ENCODE data around the gene CHST11.
A peak's percentile ranks its signal among the peaks of the same experiment; 100 is the strongest.
"Not testable (repeated sequence)": the region's sequence is repeated elsewhere in the genome, so short reads cannot be mapped to it uniquely, and the experiment has no call there.

The CHST11 gene

DNA sequence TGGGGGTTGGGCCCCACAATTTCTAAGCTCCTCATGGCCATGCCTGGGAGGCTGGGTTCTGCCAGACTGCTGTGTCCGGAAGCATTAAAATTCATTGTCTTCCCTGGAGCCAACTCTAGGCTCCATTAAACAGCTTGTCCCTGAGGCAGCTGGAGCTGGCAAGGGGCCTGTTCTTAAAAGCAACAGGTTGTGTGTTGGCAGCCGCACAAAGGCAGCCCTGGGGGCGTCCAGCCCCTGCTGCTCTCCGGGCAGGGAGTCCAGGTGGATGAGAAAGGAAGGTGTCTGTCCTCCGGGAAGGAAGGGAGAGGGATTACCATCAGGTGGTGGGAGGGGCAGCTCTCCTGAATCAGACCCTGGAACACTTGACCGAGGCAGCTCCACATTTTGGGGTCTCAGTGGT, 98.9 kb downstream of the CHST11 start:
- Mint-ChIP-seq H3K27ac (no peak overlapping the region), H3K27me3 (no peaks in the 10 kb centered on the region), H3K4me1 (peaks cover 52% of the 10 kb centered on the region), H3K36me3 (peaks cover 14% of the 10 kb centered on the region), H3K4me3 (no peak overlapping the region), H3K9me3 (peaks cover 4% of the 10 kb centered on the region)

DNA sequence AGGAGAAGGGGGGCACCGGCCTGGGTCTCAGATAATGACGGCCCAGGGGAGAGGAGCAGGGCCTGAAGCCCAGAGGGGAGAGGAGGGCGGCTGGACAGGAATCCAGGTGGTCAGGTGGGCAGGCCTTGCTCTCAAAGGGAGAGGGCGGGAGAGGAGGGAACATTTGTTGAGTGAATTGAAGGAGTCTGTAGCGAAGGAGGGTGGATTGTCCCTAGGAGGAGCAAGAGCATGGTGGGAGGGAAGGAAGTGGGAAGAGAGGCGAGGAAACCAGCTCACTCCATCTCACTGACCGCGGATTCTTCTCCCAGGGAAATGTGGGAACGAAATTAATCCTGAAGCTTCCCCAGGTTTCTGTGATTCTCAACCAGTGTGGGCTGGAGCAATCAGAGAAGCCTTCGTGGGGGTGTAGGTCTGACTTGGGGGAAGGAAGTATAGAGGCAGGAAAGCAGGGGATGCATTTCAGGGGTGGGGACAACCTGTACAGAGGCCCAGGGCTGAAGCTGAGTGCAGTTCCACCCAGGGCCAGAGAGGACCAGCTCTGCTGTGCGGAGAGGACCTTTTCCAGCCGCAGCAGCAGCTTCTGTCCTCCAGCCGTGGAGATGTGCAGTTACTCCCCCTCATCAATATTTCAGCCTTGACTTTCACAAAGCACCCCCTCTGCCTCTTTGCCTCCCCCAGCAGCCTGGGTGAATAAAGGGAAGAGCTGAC, 100.9 kb downstream of the CHST11 start:
- Mint-ChIP-seq H3K9me3 (peaks cover 4% of the 10 kb centered on the region), H3K27me3 (no peaks in the 10 kb centered on the region), H3K4me1 (peaks cover 33% of the 10 kb centered on the region), H3K4me3 (no peak overlapping the region), H3K27ac (no peak overlapping the region), H3K36me3 (peaks cover 11% of the 10 kb centered on the region)

DNA sequence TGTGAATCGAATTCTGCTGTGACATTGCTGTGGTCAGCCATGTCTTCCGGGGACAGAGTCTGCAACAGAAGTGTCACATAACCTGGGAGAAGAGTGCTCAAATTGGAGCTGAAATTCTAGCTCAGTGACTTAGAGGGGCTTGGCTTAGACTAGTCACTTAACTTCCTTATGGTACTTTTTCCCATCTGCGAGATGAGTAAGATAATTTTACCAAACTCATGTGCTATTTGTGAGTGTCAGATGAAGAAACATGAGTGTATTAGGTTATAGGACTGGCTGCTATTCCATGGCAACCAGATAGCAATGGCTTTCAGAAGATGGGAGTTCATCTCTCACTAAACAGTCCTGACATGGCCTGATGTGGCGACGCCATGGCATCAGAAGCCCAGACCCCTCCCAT, 104.1 kb downstream of the CHST11 start:
- H3K4me3 Mint-ChIP-seq: no peak overlapping the region
- peaks cover 5% of the 10 kb centered on the region for H3K9me3 Mint-ChIP-seq
- H3K36me3 Mint-ChIP-seq: peaks cover 17% of the 10 kb centered on the region
- H3K4me1 Mint-ChIP-seq: peaks cover 12% of the 10 kb centered on the region
- H3K27ac Mint-ChIP-seq: no peak overlapping the region
- H3K27me3 Mint-ChIP-seq: no peaks in the 10 kb centered on the region

DNA sequence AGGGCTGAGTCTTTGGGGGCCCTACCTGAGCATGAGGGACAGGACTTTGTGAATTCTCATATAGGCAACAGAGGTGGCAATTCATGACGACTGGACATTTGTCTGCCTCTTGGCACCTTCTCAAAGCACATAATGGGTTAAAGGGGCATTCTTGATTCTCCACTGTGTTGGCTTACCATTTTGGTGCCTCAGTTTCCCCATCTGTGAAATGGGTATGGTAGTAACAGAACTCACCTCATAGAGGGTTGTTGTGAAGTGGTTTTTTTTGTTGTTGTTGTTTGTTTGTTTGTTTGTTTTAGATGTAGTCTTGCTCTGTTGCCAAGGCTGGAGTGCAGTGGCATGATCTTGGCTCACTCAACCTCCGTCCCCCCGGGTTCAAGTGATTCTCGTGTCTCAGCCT, 106.0 kb downstream of the CHST11 start:
- Mint-ChIP-seq H3K9me3 (peaks cover 5% of the 10 kb centered on the region), H3K36me3 (peaks cover 17% of the 10 kb centered on the region), H3K4me3 (no peak overlapping the region), H3K27me3 (no peaks in the 10 kb centered on the region), H3K4me1 (peaks cover 31% of the 10 kb centered on the region), H3K27ac (no peak overlapping the region)

DNA sequence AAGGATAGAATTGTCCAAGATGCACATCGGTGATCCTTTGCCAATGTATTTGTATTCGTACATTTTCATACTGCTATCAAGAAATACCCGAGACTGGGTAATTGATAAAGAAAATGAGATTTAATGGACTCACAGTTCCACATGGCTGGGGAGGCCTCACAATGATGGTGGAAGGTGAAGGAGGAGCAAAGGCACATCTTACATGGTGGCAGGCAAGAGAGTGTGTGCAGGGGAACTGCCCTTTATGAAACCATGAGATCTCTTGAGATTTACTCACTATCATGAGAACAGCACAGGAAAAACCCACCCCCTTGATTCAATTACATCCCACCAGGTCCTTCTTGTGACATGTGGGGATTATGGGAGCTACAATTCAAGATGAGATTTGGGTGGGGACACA, 107.9 kb downstream of the CHST11 start:
- peaks cover 50% of the 10 kb centered on the region for H3K4me1 Mint-ChIP-seq
- not testable (repeated sequence) for H3K27me3 Mint-ChIP-seq, H3K27ac Mint-ChIP-seq, H3K4me3 Mint-ChIP-seq, H3K9me3 Mint-ChIP-seq
- peaks cover 17% of the 10 kb centered on the region for H3K36me3 Mint-ChIP-seq

DNA sequence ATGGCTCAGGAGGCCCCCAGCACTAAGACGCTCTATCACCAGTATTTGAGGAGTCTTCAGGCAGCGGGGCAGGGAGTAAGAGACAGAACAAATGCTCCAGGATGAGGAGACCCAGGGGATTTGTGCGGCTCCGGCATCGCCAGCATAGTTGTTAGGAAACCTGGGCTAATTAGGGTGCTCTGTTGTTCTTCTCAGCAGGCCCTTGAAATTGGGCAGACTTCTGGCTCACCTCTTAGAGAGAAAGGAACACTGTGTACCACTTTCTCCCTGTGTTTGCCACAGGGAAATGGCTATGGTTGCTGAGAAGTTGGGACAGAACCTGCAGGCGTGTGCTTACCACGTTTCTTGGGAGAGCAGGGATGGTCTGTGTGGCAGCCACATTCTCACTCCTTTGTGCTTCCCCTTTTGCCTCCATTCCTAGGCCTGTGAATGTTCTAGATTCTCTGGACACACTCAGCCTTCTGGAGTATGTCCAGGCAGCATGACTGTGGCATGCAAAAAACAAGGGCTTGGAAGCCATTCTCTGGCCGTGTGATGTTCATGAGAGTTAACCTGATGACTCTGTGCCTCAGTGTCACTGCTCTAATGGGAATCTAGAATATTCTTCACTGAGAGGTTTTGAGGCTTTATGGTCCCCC, 109.0 kb downstream of the CHST11 start:
- H3K27me3 Mint-ChIP-seq: no peaks in the 10 kb centered on the region
- peaks cover 11% of the 10 kb centered on the region for H3K36me3 Mint-ChIP-seq
- H3K27ac Mint-ChIP-seq: no peak overlapping the region
- peaks cover 5% of the 10 kb centered on the region for H3K9me3 Mint-ChIP-seq
- H3K4me3 Mint-ChIP-seq: no peak overlapping the region
- peaks cover 50% of the 10 kb centered on the region for H3K4me1 Mint-ChIP-seq

DNA sequence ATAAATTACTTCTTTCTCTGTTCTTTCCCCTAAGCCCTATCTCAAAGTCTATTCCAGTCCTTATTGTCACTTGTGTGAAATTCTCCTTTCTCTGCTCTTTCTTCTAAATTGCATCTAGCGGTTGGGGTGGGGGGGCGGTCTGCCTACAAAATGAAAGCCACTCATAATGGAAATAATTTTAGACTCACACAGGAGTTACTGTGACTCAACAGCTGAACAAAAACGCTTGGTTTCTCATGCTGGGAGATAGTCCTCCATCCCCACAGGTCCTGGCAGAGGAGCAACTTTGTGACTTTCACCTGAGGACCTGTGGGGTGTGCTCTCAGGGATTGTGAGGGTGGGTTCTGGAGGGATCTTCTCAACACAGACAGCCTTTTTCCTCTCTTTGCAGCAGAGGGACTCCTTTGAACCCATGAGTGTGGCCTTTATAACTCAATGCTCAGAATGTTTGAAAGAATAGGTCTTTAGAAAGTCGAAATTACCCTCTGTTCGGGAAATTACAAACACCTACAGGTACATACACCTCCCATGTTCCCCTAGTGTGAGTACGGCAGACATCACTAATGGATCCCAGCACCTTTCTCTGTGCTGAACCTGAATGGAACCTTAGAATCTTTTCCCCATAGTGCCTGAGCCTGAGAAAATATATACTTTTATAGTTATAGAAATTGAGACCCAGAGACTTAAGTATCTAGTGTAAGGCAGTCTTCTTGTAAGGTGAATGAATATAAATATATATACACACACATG, 109.7 kb downstream of the CHST11 start:
- H3K4me1 Mint-ChIP-seq: peaks cover 50% of the 10 kb centered on the region
- H3K36me3 Mint-ChIP-seq: peaks cover 11% of the 10 kb centered on the region
- peaks cover 5% of the 10 kb centered on the region for H3K9me3 Mint-ChIP-seq
- H3K27me3 Mint-ChIP-seq: no peaks in the 10 kb centered on the region
- H3K4me3 Mint-ChIP-seq: no peak overlapping the region
- H3K27ac Mint-ChIP-seq: peak overlapping the region; percentile 18

DNA sequence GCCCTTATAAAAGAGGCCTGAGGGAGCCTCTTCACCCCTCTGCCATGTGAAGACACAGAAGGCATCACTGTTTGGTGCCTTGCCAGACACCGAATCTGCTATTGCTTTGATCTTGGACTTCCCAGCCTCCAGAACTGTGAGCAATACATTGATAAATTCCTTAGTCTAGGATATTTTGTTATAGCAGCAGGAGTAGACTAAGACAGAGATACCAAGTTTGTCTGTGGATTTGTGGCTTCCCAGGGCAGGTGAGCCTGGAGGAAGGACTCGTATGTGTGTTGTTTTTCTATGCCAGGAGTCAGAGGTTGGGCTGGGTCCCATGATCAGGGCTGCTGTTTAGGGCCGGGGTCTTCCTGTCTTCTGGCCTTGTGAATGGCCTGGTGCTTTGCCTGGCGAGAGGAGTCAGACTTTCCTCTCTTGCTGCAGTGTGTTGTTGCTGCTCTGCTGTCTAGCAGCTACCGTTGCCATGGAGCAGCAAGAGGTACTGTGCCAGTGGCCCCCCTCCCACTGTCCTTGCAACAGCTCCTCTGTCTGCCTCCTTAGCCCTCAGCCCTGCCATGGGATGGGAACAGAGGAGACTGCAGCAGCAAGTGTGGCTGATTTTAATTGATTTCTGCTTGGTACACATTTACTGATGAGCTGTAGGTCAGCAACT, 111.2 kb downstream of the CHST11 start:
- Mint-ChIP-seq H3K36me3 (peaks cover 13% of the 10 kb centered on the region), H3K9me3 (peaks cover 5% of the 10 kb centered on the region), H3K4me1 (peaks cover 56% of the 10 kb centered on the region), H3K27me3 (no peaks in the 10 kb centered on the region), H3K27ac (no peak overlapping the region), H3K4me3 (no peak overlapping the region)

DNA sequence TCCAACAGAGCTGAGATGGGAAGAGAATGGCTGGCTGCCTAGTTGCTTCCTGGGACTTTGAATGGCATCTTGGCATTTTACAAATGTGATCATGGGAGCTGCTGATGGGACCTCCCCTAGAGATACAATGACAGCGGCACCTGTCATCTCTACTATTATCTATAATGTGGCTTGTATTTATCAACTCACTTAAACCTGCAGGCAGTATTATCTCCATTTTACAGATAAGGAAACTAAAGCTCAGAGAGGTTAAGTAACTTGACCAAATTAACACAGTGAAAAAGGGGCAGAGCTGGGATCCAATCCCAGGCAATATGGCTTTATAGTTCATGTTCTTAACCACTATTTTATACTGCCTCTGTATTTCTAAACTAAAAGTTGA, 111.7 kb downstream of the CHST11 start:
- Mint-ChIP-seq H3K36me3 (peaks cover 13% of the 10 kb centered on the region), H3K27me3 (no peaks in the 10 kb centered on the region), H3K27ac (peak overlapping the region; percentile 68), H3K4me3 (no peak overlapping the region), H3K4me1 (peaks cover 56% of the 10 kb centered on the region), H3K9me3 (peaks cover 5% of the 10 kb centered on the region)

DNA sequence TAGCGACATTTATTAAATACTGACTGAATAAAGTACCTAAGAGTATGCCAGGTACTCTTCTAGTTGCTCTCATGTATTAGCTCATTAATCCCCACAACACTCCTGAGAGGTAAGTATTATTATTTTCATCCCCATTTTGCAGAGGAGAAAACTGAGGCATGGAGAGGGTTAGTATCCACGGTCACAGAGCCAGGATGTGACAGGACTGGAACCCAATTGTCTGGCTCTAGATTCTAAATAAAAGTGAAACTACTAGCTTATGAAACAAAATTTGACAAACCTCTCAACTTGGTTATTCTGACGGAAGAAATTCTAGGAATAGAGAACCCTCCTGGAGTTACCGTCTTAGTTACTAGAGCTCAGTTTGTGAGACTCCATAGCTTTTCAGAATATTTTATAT, 112.2 kb downstream of the CHST11 start:
- Mint-ChIP-seq H3K27me3 (no peaks in the 10 kb centered on the region), H3K9me3 (peaks cover 5% of the 10 kb centered on the region), H3K4me1 (peaks cover 60% of the 10 kb centered on the region), H3K4me3 (no peak overlapping the region), H3K27ac (no peak overlapping the region), H3K36me3 (peaks cover 8% of the 10 kb centered on the region)

DNA sequence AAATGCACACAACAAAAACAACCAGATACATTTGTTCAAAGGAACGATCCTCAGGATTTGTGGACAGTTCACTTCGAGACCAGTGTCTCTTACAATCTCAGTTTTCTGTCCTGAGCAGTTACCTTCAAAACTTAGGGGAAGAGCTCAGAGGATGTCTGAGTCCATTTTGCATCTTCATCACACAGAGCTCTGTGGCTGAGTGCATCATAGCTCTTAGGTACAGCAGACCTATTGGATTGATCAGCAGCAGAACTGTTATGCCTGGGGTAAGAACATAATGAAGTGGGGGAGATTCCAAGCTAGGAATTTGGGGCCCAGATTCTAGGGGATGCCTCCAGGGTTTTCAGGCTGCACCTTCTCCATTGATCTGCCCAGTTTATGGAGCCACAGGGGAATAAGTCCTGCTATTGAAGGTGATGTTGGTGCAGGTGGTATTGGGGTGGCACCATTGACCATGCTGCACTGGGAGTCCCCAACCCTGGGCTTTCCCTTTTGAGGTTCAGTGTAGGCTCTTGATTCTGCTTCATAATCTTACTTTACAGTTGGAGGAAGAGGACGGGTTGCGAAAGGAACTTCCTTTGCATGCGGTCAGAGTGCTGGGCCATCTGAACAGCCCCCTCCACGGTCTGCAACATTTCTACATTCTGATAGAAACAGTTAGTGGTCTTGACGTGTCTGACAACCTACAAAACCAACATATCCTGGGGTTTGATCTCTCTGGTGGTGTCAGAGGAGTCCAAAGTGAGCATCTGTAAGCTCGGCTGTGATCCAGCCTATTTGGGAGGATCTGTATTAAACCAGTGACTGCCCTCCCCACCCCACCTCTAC, 112.8 kb downstream of the CHST11 start:
- Mint-ChIP-seq H3K36me3 (peaks cover 5% of the 10 kb centered on the region), H3K4me3 (peak overlapping the region; percentile 23), H3K27ac (no peak overlapping the region), H3K27me3 (no peaks in the 10 kb centered on the region), H3K4me1 (peaks cover 58% of the 10 kb centered on the region), H3K9me3 (peaks cover 2% of the 10 kb centered on the region)

DNA sequence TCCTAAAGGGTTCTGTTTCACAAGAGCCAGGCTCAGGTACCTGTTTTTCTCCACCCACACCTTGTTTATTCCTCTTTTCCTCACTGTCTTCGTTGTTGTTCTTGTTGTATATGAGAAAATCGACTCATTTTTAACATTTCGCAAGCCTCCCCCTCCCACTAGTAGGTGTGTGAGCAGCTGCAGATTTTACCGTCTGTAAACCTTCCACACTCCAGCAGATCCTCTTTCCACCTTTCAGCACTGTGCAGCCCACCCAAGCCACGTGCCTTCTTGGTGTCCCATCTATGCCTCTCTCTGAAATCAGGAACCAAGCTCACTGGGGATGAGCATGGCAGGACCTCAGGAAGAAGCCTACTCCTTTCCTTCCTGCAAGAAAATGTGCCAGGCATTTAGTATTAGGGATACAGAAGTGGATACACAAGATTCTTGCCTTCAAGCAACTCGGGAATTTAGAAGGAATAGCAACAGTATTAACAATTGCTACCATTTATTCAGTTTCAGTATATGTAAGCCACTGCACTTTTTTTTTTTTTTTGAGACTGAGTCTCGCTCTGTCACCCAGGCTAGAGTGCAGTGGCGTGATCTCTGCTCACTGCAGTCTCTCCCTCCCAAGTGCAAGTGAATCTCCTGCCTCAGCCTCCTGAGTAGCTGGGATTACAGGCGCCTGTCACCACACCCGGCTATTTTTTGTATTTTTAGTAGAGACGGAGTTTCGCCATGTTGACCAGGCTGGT, 113.6 kb downstream of the CHST11 start:
- H3K9me3 Mint-ChIP-seq: no peaks in the 10 kb centered on the region
- peaks cover 4% of the 10 kb centered on the region for H3K36me3 Mint-ChIP-seq
- peaks cover 62% of the 10 kb centered on the region for H3K4me1 Mint-ChIP-seq
- no peak overlapping the region for H3K27ac Mint-ChIP-seq
- peak overlapping the region; percentile 21 for H3K4me3 Mint-ChIP-seq
- no peaks in the 10 kb centered on the region for H3K27me3 Mint-ChIP-seq

DNA sequence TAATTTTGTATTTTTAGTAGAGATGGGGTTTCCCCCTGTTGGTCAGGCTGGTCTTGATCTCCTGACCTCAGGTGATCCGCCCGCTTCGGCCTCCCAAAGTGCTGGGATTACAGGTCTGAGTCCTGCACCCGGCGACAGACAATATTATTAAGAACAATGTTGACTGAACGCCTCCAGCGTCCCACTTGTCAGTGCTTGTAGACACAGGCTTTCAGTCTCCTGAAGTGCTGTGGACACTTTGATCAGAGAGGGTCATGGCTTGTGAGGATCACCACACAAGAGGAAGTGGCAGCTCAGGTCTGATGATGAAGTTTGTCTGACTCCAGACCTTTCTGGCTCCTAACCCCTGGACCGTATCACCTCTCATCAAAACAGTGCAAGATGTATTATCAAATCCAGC, 114.6 kb downstream of the CHST11 start:
- Mint-ChIP-seq H3K4me3 (no peak overlapping the region), H3K9me3 (no peaks in the 10 kb centered on the region), H3K27ac (no peak overlapping the region), H3K4me1 (peaks cover 65% of the 10 kb centered on the region), H3K36me3 (peaks cover 4% of the 10 kb centered on the region), H3K27me3 (no peaks in the 10 kb centered on the region)

DNA sequence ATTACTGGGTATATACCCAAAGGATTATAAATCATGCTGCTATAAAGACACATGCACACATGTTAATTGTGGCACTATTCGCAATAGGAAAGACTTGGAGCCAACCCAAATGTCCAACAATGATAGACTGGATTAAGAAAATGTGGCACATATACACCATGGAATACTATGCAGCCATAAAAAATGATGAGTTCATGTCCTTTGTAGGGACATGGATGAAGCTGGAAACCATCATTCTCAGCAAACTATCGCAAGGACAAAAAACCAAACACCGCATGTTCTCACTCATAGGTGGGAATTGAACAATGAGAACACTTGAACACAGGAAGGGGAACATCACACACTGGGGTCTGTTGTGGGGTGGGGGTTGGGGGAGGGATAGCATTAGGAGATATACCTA, 117.6 kb downstream of the CHST11 start:
- not testable (repeated sequence) for H3K27me3 Mint-ChIP-seq, H3K27ac Mint-ChIP-seq, H3K4me3 Mint-ChIP-seq, H3K9me3 Mint-ChIP-seq, H3K36me3 Mint-ChIP-seq
- H3K4me1 Mint-ChIP-seq: peaks cover 55% of the 10 kb centered on the region

DNA sequence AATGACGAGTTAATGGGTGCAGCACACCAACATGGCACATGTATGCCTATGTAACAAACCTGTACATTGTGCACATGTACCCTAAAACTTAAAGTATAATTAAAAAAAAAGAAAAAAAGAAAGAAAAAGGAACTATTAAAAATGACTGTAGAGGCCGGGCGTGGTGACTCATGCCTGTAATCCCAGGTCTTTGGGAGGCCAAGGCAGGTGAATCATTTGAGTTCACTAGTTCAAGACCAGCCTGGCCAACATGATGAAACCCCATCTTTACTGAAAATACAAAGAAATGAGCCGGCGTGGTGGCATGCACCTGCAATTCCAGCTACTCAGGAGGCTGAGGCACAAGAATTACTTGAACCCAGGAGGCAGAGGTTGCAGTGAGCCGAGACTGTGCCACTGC, 118.0 kb downstream of the CHST11 start:
- H3K4me1 Mint-ChIP-seq: peaks cover 55% of the 10 kb centered on the region

More for the DNA sequence above, 118.0 kb downstream of the CHST11 start:
- H3K9me3 Mint-ChIP-seq, H3K4me3 Mint-ChIP-seq, H3K27ac Mint-ChIP-seq, H3K36me3 Mint-ChIP-seq, H3K27me3 Mint-ChIP-seq: not testable (repeated sequence)

All from activated naive CD4-positive, alpha-beta T cell treated with anti-CD3 and anti-CD28 coated beads, Interleukin-2, amount 50 U/mL, for 24 hours (primary cell).